ENCODE measurements around the gene C6orf136. TPM values are rescaled to one million over a fixed set of nuclear protein-coding genes. Genes with fewer than 3 reads are reported as not detected.

C6orf136 gene
- total and polyA plus RNA-seq, 7 donors, result 7.8 to 60.8 (median 36.7) TPM

GRCh38 chr6:30700340-30700739 is 53.4 kb downstream of the C6orf136 start:
- TF ChIP-seq POLR2AphosphoS5 (IDR thresholded peaks at IDR 0.05) (no peak), EP300 (IDR thresholded peaks at IDR 0.05) (no peak), POLR2A (IDR thresholded peaks at IDR 0.05) (no peak)
- TF ChIP-seq, protein P1, sequence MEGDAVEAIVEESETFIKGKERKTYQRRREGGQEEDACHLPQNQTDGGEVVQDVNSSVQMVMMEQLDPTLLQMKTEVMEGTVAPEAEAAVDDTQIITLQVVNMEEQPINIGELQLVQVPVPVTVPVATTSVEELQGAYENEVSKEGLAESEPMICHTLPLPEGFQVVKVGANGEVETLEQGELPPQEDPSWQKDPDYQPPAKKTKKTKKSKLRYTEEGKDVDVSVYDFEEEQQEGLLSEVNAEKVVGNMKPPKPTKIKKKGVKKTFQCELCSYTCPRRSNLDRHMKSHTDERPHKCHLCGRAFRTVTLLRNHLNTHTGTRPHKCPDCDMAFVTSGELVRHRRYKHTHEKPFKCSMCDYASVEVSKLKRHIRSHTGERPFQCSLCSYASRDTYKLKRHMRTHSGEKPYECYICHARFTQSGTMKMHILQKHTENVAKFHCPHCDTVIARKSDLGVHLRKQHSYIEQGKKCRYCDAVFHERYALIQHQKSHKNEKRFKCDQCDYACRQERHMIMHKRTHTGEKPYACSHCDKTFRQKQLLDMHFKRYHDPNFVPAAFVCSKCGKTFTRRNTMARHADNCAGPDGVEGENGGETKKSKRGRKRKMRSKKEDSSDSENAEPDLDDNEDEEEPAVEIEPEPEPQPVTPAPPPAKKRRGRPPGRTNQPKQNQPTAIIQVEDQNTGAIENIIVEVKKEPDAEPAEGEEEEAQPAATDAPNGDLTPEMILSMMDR (IDR thresholded peaks at IDR 0.05), result no peak
- H3K27me3 ChIP-seq, result no peaks in the 10 kb centered on the region
- H3K36me3 ChIP-seq, result peaks cover 0 to 47% (median 5%) of the 10 kb centered on the region in 4 donors
- no peaks in the 10 kb centered on the region for H3K9me3 ChIP-seq
- H3K4me3 ChIP-seq, result no peak overlapping the region
- H3K4me1 ChIP-seq, result no peaks in the 10 kb centered on the region
- intact Hi-C loops (cut with DNase I), result no loop called here
- WGBS, 2 donors, result 50 to 71% methylated on average over 4 of the region's 4 CpGs
- DNase-seq, result no peak
- no peak overlapping the region for H3K27ac ChIP-seq

Other genes starting within 250 kb of the C6orf136 start
- gene HLA-E, start 157.6 kb upstream of the C6orf136 start, total RNA-seq, result 100 to 1,000 TPM; 323 to 462 (median 387) TPM
- gene HLA-E, start 157.6 kb upstream of the C6orf136 start, polyA plus RNA-seq, result 100 to 1,000 TPM; 139 to 753 (median 181) TPM
- 10 to 100 TPM; 31.6 to 36.3 (median 33.7) TPM for gene GNL1, start 90.6 kb upstream of the C6orf136 start, total RNA-seq
- gene GNL1, start 90.6 kb upstream of the C6orf136 start, polyA plus RNA-seq, result 10 to 100 TPM; 27.7 to 50.6 (median 43.2) TPM
- gene PRR3, start 89.8 kb upstream of the C6orf136 start, total RNA-seq, result 10 to 100 TPM in 1 of 4 donors, 1 to 10 TPM in 3; 3.7 to 21.1 (median 4.6) TPM
- gene PRR3, start 89.8 kb upstream of the C6orf136 start, polyA plus RNA-seq, result 1 to 10 TPM; 2.8 to 7.6 (median 3.0) TPM
- gene ABCF1, start 75.7 kb upstream of the C6orf136 start, total RNA-seq, result 10 to 100 TPM; 26.9 to 38.8 (median 33.6) TPM
- gene ABCF1, start 75.7 kb upstream of the C6orf136 start, polyA plus RNA-seq, result 10 to 100 TPM; 17.4 to 46.7 (median 25.4) TPM
- 10 to 100 TPM; 18.5 to 30.2 (median 28.3) TPM for gene PPP1R10, start 29.9 kb upstream of the C6orf136 start, total RNA-seq
- 10 to 100 TPM; 13.8 to 30.6 (median 18.7) TPM for gene PPP1R10, start 29.9 kb upstream of the C6orf136 start, polyA plus RNA-seq
- 10 to 100 TPM; 36.3 to 58.9 (median 48.4) TPM for gene MRPS18B, start 29.3 kb upstream of the C6orf136 start, total RNA-seq
- 10 to 100 TPM; 74.5 to 81.2 (median 78.6) TPM for gene MRPS18B, start 29.3 kb upstream of the C6orf136 start, polyA plus RNA-seq
- 1 to 10 TPM; 2.6 to 7.2 (median 4.8) TPM for gene ATAT1, start 20.3 kb upstream of the C6orf136 start, total RNA-seq
- gene ATAT1, start 20.3 kb upstream of the C6orf136 start, polyA plus RNA-seq, result 1 to 10 TPM; 3.0 to 8.5 (median 4.2) TPM
- gene DHX16, start 25.9 kb downstream of the C6orf136 start, total RNA-seq, result 10 to 100 TPM; 18.0 to 22.8 (median 21.3) TPM
- 10 to 100 TPM; 21.6 to 34.2 (median 25.2) TPM for gene DHX16, start 25.9 kb downstream of the C6orf136 start, polyA plus RNA-seq
- gene PPP1R18, start 39.5 kb downstream of the C6orf136 start, total RNA-seq, result 10 to 100 TPM; 32.6 to 69.8 (median 39.0) TPM
- gene PPP1R18, start 39.5 kb downstream of the C6orf136 start, polyA plus RNA-seq, result 10 to 100 TPM; 15.0 to 51.2 (median 27.6) TPM
- 1 to 10 TPM; 2.4 to 9.7 (median 5.0) TPM for gene NRM, start 43.9 kb downstream of the C6orf136 start, total RNA-seq
- 10 to 100 TPM in 1 of 3 donors, 1 to 10 TPM in 2; 1.8 to 13.8 (median 2.8) TPM for gene NRM, start 43.9 kb downstream of the C6orf136 start, polyA plus RNA-seq
- 10 to 100 TPM in 1 of 4 donors, 1 to 10 TPM in 3; 5.4 to 16.1 (median 6.7) TPM for gene MDC1, start 70.1 kb downstream of the C6orf136 start, total RNA-seq
- 10 to 100 TPM in 1 of 3 donors, 1 to 10 TPM in 2; 1.8 to 17.4 (median 3.7) TPM for gene MDC1, start 70.1 kb downstream of the C6orf136 start, polyA plus RNA-seq
- gene TUBB, start 73.2 kb downstream of the C6orf136 start, total RNA-seq, result 100 to 1,000 TPM; 245 to 287 (median 267) TPM
- gene TUBB, start 73.2 kb downstream of the C6orf136 start, polyA plus RNA-seq, result 100 to 1,000 TPM in 2 of 3 donors, 10 to 100 TPM in 1; 96.1 to 306 (median 111) TPM
- gene FLOT1, start 95.6 kb downstream of the C6orf136 start, total RNA-seq, result 100 to 1,000 TPM; 141 to 206 (median 160) TPM
- 100 to 1,000 TPM; 174 to 194 (median 188) TPM for gene FLOT1, start 95.6 kb downstream of the C6orf136 start, polyA plus RNA-seq
- 10 to 100 TPM; 20.1 to 65.3 (median 21.9) TPM for gene IER3, start 97.4 kb downstream of the C6orf136 start, total RNA-seq
- 100 to 1,000 TPM; 133 to 193 (median 153) TPM for gene IER3, start 97.4 kb downstream of the C6orf136 start, polyA plus RNA-seq
- gene DDR1, start 237.4 kb downstream of the C6orf136 start, total RNA-seq, result 10 to 100 TPM in 2 of 4 donors, 1 to 10 TPM in 2; 7.9 to 25.2 (median 13.6) TPM
- gene DDR1, start 237.4 kb downstream of the C6orf136 start, polyA plus RNA-seq, result 100 to 1,000 TPM in 1 of 3 donors, 10 to 100 TPM in 2; 25.7 to 110 (median 27.0) TPM

All from sigmoid colon (tissue), 7 donors.